Sigmoid colon (tissue), 7 donors: ENCODE measurements around the gene EXOC6B. TPM values are rescaled to one million over a fixed set of nuclear protein-coding genes. Genes with fewer than 3 reads are reported as not detected.

ENCODE experiments used
- DNase-seq: peaks from one replicate; pipeline ENCODE4 v3.0.0-alpha.2; 2019
- H3K27ac ChIP-seq, 4 donors: fragments of 200-600 bp; sonication (generic); one replicate each; pipeline ENCODE4 v1.5.1; 2016 to 2019; ENCODE audit warnings: mild to moderate bottlenecking in 1 of 4
- H3K27me3 ChIP-seq, 3 donors: fragments of 200-600 bp; sonication (generic); one replicate each; pipeline ENCODE4 v1.5.1; 2019; ENCODE audit warnings: mild to moderate bottlenecking in 1 of 3
- H3K36me3 ChIP-seq, 4 donors: fragments of 200-600 bp; sonication (generic); one replicate each; pipeline ENCODE4 v1.5.1; 2016 to 2019
- H3K4me1 ChIP-seq, 4 donors: fragments of 200-600 bp; sonication (generic); one replicate each; pipeline ENCODE4 v1.5.1; 2017 to 2019
- H3K4me3 ChIP-seq, 4 donors: fragments of 200-600 bp; sonication (generic); one replicate each; pipeline ENCODE4 v1.5.1; 2017 to 2019; ENCODE audit warnings: mild to moderate bottlenecking in 2 of 4, moderate library complexity in 1 of 4
- H3K9me3 ChIP-seq, 4 donors: fragments of 200-600 bp in 3 of 4; sonication (generic) in 3 of 4; one replicate each; pipeline versions ENCODE4 v1.5.1 to v1.6.1; 2013 to 2019
- CTCF ChIP-seq, 4 experiments: fragments of 450-650 bp in 3 of 4; fragments of 200-600 bp in 1 of 4; IDR thresholded peaks; one replicate each; pipeline ENCODE4 v1.5.1; 2016 to 2019; ENCODE audit warnings: antibody characterized with exemption in 4 of 4, mild to moderate bottlenecking in 3 of 4, moderate library complexity in 2 of 4
- EP300 ChIP-seq, 4 donors: sonication (generic); formaldehyde crosslinking; IDR thresholded peaks; one replicate each; pipeline ENCODE4 v1.6.1; 2017; ENCODE audit warnings: antibody characterized with exemption in 4 of 4
- POLR2A ChIP-seq, 2 donors: fragments of 450-650 bp; IDR thresholded peaks; one replicate each; pipeline ENCODE4 v1.6.1; 2016; ENCODE audit warnings: antibody characterized with exemption in 2 of 2, mild to moderate bottlenecking in 2 of 2, moderate library complexity in 2 of 2
- POLR2AphosphoS5 ChIP-seq, 4 donors: sonication (generic); formaldehyde crosslinking; IDR thresholded peaks; one replicate each; pipeline ENCODE4 v1.6.1; 2017; ENCODE audit warnings: antibody characterized with exemption in 4 of 4
- WGBS, 2 donors: extraction: QIAGEN DNeasy Blood & Tissue Kit; methylation state at CpG; one replicate each; pipeline ENCODE4 v1.1.7; 2013; 5-methylcytosine and 5-hydroxymethylcytosine counted together
- intact Hi-C: fragments of 100-400 bp; cut with DNase I; formaldehyde crosslinking; loops from one replicate; pipeline ENCODE4 v1.15.1; 2023
- polyA plus RNA-seq, 3 donors: library from polyadenylated mRNA; stranded (reverse); fragments of 200-250 nt; gene quantifications; one replicate each; pipeline ENCODE4 v1.2.3, GENCODE V29; 2013
- small RNA-seq, 3 donors: library from RNA; depleted of rRNA; stranded (forward); fragments of <200 nt; gene quantifications; one replicate each; pipeline ENCODE3, GENCODE V24; 2016
- total RNA-seq, 4 donors: library from RNA; depleted of rRNA; stranded (reverse); fragments of >200 nt; gene quantifications; one replicate each; pipeline ENCODE4 v1.1.0, GENCODE V29; 2016
- donor health status: healthy with polysubstance abuse.
- donor health status: Bipolar disorder and iron deficiency.
- donor health status: healthy.

Gene EXOC6B
- total and polyA plus RNA-seq, 7 donors = 5.0 to 46.1 (median 25.3) TPM

- intact Hi-C loops = no loop called here
- H3K9me3 ChIP-seq = no peaks in the 10 kb centered on the region
- H3K36me3 ChIP-seq = no peaks in the 10 kb centered on the region
- TF ChIP-seq POLR2A (IDR thresholded peaks at IDR 0.05) (no peak), CTCF (IDR thresholded peaks at IDR 0.05) (no peak), POLR2AphosphoS5 (IDR thresholded peaks at IDR 0.05) (no peak), EP300 (IDR thresholded peaks at IDR 0.05) (no peak)
- no peaks in the 10 kb centered on the region for H3K4me1 ChIP-seq
- H3K27me3 ChIP-seq = no peaks in the 10 kb centered on the region
- no peak for DNase-seq
- H3K27ac ChIP-seq = no peak overlapping the region
- H3K4me3 ChIP-seq = no peak overlapping the region
- WGBS, 2 donors = 80 to 82% methylated on average over 11 of the region's 11 CpGs
Measured at GRCh38 chr2:72128843-72129227, 697.0 kb downstream of the EXOC6B start.

DNA sequence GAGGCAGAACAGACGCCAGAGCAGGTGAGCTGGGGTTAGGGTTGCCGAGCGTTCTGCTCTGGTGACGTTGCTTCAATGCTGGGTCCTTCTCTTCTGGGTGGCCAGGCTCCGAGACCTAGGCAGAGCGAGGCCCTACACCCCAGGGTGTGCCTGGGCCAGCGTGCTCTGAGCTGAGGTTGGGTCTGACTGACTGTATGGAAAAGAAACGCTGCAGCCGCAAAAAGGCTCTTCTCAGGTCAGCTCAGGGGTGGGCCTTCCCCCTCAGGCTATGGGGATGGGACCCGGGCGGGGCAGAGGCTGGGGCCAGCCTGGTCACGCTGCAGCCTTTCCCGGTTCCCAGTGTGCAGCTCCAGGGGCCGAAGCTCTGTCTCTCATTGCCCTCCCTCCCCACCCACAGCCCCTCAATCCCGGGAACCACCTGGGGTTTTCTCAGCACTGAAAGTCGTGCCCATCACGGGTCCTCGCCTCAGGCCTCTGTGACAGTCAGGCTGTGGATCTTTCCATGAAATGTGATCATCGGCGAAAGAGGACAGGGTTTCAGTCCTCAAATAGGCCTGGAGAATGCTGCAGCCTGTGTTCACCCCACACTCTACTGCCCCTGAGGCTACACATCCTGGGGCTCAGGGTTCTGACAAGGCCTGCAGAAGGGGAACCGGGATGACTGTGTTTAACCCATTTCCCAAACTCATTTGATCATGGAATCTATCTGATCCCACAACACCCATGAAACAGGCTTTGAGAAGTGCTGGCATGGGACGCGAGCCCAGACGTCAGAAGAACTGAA is 697.6 kb downstream of the EXOC6B start:
- TF ChIP-seq POLR2AphosphoS5 (IDR thresholded peaks at IDR 0.05) = no peak
- TF ChIP-seq EP300 (IDR thresholded peaks at IDR 0.05) = no peak
- TF ChIP-seq CTCF (IDR thresholded peaks at IDR 0.05) = no peak
- TF ChIP-seq POLR2A (IDR thresholded peaks at IDR 0.05) = no peak
- H3K4me1 ChIP-seq = no peaks in the 10 kb centered on the region
- H3K4me3 ChIP-seq = no peak overlapping the region
- 85 to 90% methylated on average over 24 of the region's 24 CpGs for WGBS, 2 donors
- H3K27me3 ChIP-seq = no peaks in the 10 kb centered on the region
- no peaks in the 10 kb centered on the region for H3K9me3 ChIP-seq
- H3K36me3 ChIP-seq = no peaks in the 10 kb centered on the region
- peak; percentile 18 for DNase-seq
- intact Hi-C loops = no loop called here
- no peak overlapping the region for H3K27ac ChIP-seq

DNA sequence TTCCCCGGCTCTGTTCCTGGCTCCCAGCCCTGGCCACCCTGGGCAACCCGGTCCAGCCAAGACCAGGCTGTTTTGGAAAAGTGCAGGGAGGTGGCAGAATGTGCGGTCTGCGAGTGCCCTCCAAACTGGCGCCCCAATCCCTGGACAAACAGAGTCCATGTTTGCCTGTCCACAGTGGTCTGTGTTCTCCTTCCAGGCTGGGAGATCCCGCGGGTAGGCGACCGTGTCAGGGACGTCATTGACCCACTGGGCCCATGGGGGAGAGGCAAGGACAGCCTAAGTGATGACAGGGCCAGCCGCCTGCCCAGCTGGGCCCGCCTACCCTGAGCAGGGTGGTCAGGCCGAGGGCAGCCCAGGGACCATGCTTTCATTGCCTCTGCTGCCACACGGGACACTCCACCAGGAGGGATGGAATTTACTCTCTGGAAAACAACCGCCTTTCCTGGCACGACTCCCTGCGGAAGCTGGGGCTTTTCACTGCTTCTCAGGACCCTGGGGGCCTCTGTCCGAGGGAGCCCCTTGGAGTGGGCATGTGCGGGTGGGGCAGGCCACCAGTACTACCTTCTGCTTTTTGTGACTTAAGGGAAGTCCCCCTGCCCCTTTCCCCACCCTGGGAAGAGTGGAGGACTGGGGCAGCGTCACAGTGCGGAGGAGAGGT is 698.3 kb downstream of the EXOC6B start:
- WGBS, 2 donors = 87 to 90% methylated on average over 21 of the region's 21 CpGs
- peak; percentile 63 for DNase-seq
- Histone ChIP-seq H3K27me3 (peaks cover 0 to 3% (median 0%) of the 10 kb centered on the region in 3 donors), H3K36me3 (no peaks in the 10 kb centered on the region), H3K4me3 (no peak overlapping the region), H3K9me3 (peaks cover 0 to 4% (median 0%) of the 10 kb centered on the region in 4 donors), H3K27ac (no peak overlapping the region), H3K4me1 (no peaks in the 10 kb centered on the region)
- intact Hi-C loops = no loop called here
- TF ChIP-seq POLR2AphosphoS5 (IDR thresholded peaks at IDR 0.05) (no peak), CTCF (IDR thresholded peaks at IDR 0.05) (no peak), POLR2A (IDR thresholded peaks at IDR 0.05) (no peak), EP300 (IDR thresholded peaks at IDR 0.05) (no peak)

- Histone ChIP-seq H3K9me3 (peaks cover 0 to 4% (median 0%) of the 10 kb centered on the region in 4 donors), H3K27me3 (peaks cover 0 to 3% (median 0%) of the 10 kb centered on the region in 3 donors), H3K4me1 (no peaks in the 10 kb centered on the region), H3K27ac (no peak overlapping the region), H3K4me3 (no peak overlapping the region), H3K36me3 (no peaks in the 10 kb centered on the region)
- intact Hi-C loops = no loop called here
- TF ChIP-seq EP300 (IDR thresholded peaks at IDR 0.05) (no peak), POLR2A (IDR thresholded peaks at IDR 0.05) (no peak), POLR2AphosphoS5 (IDR thresholded peaks at IDR 0.05) (no peak), CTCF (IDR thresholded peaks at IDR 0.05) (no peak)
- peak; percentile 53 for DNase-seq
- 87% methylated on average over 10 of the region's 10 CpGs for WGBS, 2 donors
Measured at GRCh38 chr2:72126186-72127100, 699.4 kb downstream of the EXOC6B start.

Small RNAs within 50 kb of the gene (small RNA-seq; reads per million reads assigned to genes)
- 0 reads per million in 3 donors for gene RF00592
- gene RNU2-39P = 0 to 0.22 (median 0.12) reads per million in 3 donors

Other genes with a start within 250 kb of the EXOC6B start
- 10 to 100 TPM; 31.0 to 51.8 (median 37.6) TPM for gene SPR, start 61.4 kb upstream of the EXOC6B start, total RNA-seq
- 10 to 100 TPM; 46.1 to 69.8 (median 58.9) TPM for gene SPR, start 61.4 kb upstream of the EXOC6B start, polyA plus RNA-seq
- gene EMX1, start 91.5 kb upstream of the EXOC6B start, total RNA-seq = not detected
- 1 to 10 TPM in 1 of 3 donors, under 1 TPM in 2; 0.60 to 1.4 (median 0.71) TPM for gene EMX1, start 91.5 kb upstream of the EXOC6B start, polyA plus RNA-seq
- 10 to 100 TPM in 2 of 4 donors, 1 to 10 TPM in 2; 6.7 to 27.1 (median 10.4) TPM for gene SFXN5, start 245.7 kb upstream of the EXOC6B start, total RNA-seq
- 10 to 100 TPM in 2 of 3 donors, 1 to 10 TPM in 1; 5.4 to 15.3 (median 12.4) TPM for gene SFXN5, start 245.7 kb upstream of the EXOC6B start, polyA plus RNA-seq